GM23338 (cell line): ENCODE measurements around the gene MAP7D3. TPM values are rescaled to one million over a fixed set of nuclear protein-coding genes. Genes with fewer than 3 reads are reported as not detected.

ENCODE experiments used
- ATAC-seq: fragments of 200-7000 bp; cut with Tn5 transposase; 3 replicates; pipeline ENCODE4 v1.9.1; 2020
- DNase-seq: peaks from one replicate; pipeline ENCODE4 v3.0.0-alpha.2; 2015; ENCODE audit warnings: low spot score
- H2AFZ ChIP-seq: fragments of 200-600 bp; sonication (generic); 2 replicates; pipeline ENCODE4 v1.8.0; 2016; ENCODE audit warnings: antibody characterized with exemption, mild to moderate bottlenecking, moderate library complexity
- H3F3A ChIP-seq: fragments of 200-600 bp; sonication (generic); replicated peaks from 2 replicates; pipeline ENCODE4 v1.8.0; 2017; ENCODE audit warnings: antibody characterized with exemption, mixed run types, low read depth
- H3K27ac ChIP-seq: fragments of 200-600 bp; sonication (generic); 2 replicates; pipeline ENCODE4 v1.6.1; 2016; ENCODE audit warnings: low read depth
- H3K27me3 ChIP-seq: fragments of 200-600 bp; sonication (generic); 2 replicates; pipeline ENCODE4 v1.8.0; 2016; ENCODE audit warnings: mild to moderate bottlenecking, mixed run types, moderate library complexity; ENCODE audit not compliant: insufficient read depth
- H3K36me3 ChIP-seq: fragments of 200-600 bp; sonication (generic); 2 replicates; pipeline ENCODE4 v1.8.0; 2016; ENCODE audit warnings: mild to moderate bottlenecking; ENCODE audit not compliant: insufficient read depth
- H3K4me1 ChIP-seq: fragments of 200-600 bp; sonication (generic); 2 replicates; pipeline ENCODE4 v1.8.0; 2016; ENCODE audit warnings: mild to moderate bottlenecking, moderate library complexity; ENCODE audit not compliant: insufficient read depth
- H3K4me2 ChIP-seq: fragments of 200-600 bp; sonication (generic); 2 replicates; pipeline ENCODE4 v1.7.1; 2017; ENCODE audit warnings: mixed run types
- H3K4me3 ChIP-seq: fragments of 200-600 bp; sonication (generic); 2 replicates; pipeline ENCODE4 v1.6.1; 2016; ENCODE audit warnings: mixed run types
- H3K79me2 ChIP-seq: fragments of 200-600 bp; sonication (generic); replicated peaks from 2 replicates; pipeline ENCODE4 v1.8.0; 2017; ENCODE audit warnings: mild to moderate bottlenecking; ENCODE audit not compliant: insufficient read depth
- H3K9me2 ChIP-seq: fragments of 200-600 bp; sonication (generic); 2 replicates; pipeline ENCODE4 v1.8.0; 2017; ENCODE audit not compliant: insufficient read depth
- H4K20me1 ChIP-seq: fragments of 200-600 bp; sonication (generic); replicated peaks from 2 replicates; pipeline ENCODE4 v1.8.0; 2017; ENCODE audit warnings: mild to moderate bottlenecking; ENCODE audit not compliant: insufficient read depth
- H3K27ac Mint-ChIP-seq: 2 replicates; pipeline ENCODE4 v1.8.0; 2020; ENCODE audit warnings: inconsistent platforms, mild to moderate bottlenecking, moderate library complexity, mixed read lengths
- H3K27me3 Mint-ChIP-seq: 3 replicates; pipeline ENCODE4 v1.8.0; 2022; ENCODE audit warnings: low read depth, mild to moderate bottlenecking, moderate library complexity, mixed read lengths, inconsistent platforms; ENCODE audit not compliant: insufficient read depth, poor library complexity
- H3K36me3 Mint-ChIP-seq: 3 replicates; pipeline ENCODE4 v1.8.0; 2021; ENCODE audit warnings: low read depth, mild to moderate bottlenecking, inconsistent platforms, moderate library complexity, mixed read lengths
- H3K4me1 Mint-ChIP-seq: 3 replicates; pipeline ENCODE4 v1.8.0; 2020; ENCODE audit warnings: mild to moderate bottlenecking, inconsistent platforms, mixed read lengths
- H3K4me3 Mint-ChIP-seq: 3 replicates; pipeline ENCODE4 v1.8.0; 2021; ENCODE audit warnings: moderate library complexity, mild to moderate bottlenecking, inconsistent platforms, mixed read lengths
- H3K9me3 Mint-ChIP-seq: 3 replicates; pipeline ENCODE4 v1.8.0; 2020; ENCODE audit warnings: moderate library complexity, mild to moderate bottlenecking, inconsistent platforms, mixed read lengths
- CREB1 ChIP-seq: fragments of 250-450 bp; sonication (Bioruptor Pico); IDR thresholded peaks from 2 replicates; pipeline ENCODE4 v1.5.0; 2020; ENCODE audit warnings: low read depth, mild to moderate bottlenecking, moderate library complexity
- EZH2 ChIP-seq: fragments of 200-600 bp; sonication (generic); IDR thresholded peaks from one replicate; pipeline ENCODE4 v1.8.0; 2017; ENCODE audit warnings: antibody characterized with exemption, mild to moderate bottlenecking, low read depth; ENCODE audit not compliant: unreplicated experiment
- EZH2phosphoT487 ChIP-seq: fragments of 200-600 bp; sonication (generic); IDR thresholded peaks from one replicate; pipeline ENCODE4 v1.8.1; 2018; ENCODE audit warnings: antibody characterized with exemption; ENCODE audit not compliant: unreplicated experiment
- JUNB ChIP-seq: IDR thresholded peaks from one replicate; pipeline ENCODE4 v1.6.1; 2016; ENCODE audit warnings: antibody characterized with exemption; ENCODE audit not compliant: unreplicated experiment
- NANOG ChIP-seq: IDR thresholded peaks from 2 replicates; pipeline ENCODE4 v1.6.1; 2016; ENCODE audit warnings: antibody characterized with exemption, borderline replicate concordance
- POLR2AphosphoS5 ChIP-seq: IDR thresholded peaks from 2 replicates; pipeline ENCODE4 v1.6.1; 2016; ENCODE audit warnings: antibody characterized with exemption, low read depth
- STAT1 ChIP-seq: IDR thresholded peaks from one replicate; pipeline ENCODE4 v1.6.1; 2016; ENCODE audit warnings: antibody characterized with exemption; ENCODE audit not compliant: unreplicated experiment
- ZNF114 ChIP-seq: fragments of 250-450 bp; sonication (Bioruptor Pico); IDR thresholded peaks from 2 replicates; pipeline ENCODE4 v1.5.0; 2020; ENCODE audit warnings: mild to moderate bottlenecking, moderate library complexity
- ZNF331 ChIP-seq: fragments of 250-450 bp; sonication (Bioruptor Pico); IDR thresholded peaks from 2 replicates; pipeline ENCODE4 v1.5.0; 2020; ENCODE audit warnings: low read depth, mild to moderate bottlenecking, moderate library complexity
- polyA plus RNA-seq: library from polyadenylated mRNA; unstranded; fragments of >200 nt; fragmentation: Nextera tagmentation; extraction: Ambion mirVana; gene quantifications from 2 replicates; pipeline ENCODE4 v1.2.1, GENCODE V29; 2016
- total RNA-seq: library from RNA; depleted of rRNA; stranded (reverse); fragments of >200 nt; shearing (Covaris generic); gene quantifications from 2 replicates; pipeline ENCODE4 v1.2.3, GENCODE V29; 2014
- TF ChIP-seq, protein P1 (sequence below): IDR thresholded peaks from one replicate; pipeline ENCODE4 v1.6.1; 2018; ENCODE audit warnings: antibody characterized with exemption; ENCODE audit not compliant: unreplicated experiment
- TF ChIP-seq, protein P2 (sequence below), 2 experiments: fragments of 200-600 bp in 1 of 2; sonication (generic) in 1 of 2; conservative IDR thresholded peaks; 2 replicates each; pipeline versions ENCODE4 v1.5.1 to v1.6.1; 2016 to 2017; ENCODE audit warnings: antibody characterized with exemption in 2 of 2, low read depth in 2 of 2, mild to moderate bottlenecking in 2 of 2, moderate library complexity in 1 of 2
- TF ChIP-seq, protein P3 (sequence below): IDR thresholded peaks from 2 replicates; pipeline ENCODE4 v1.6.1; 2016; ENCODE audit warnings: antibody characterized with exemption
- TF ChIP-seq, protein P4 (sequence below): fragments of 250-450 bp; sonication (Bioruptor Pico); IDR thresholded peaks from 2 replicates; pipeline ENCODE4 v1.5.0; 2020; ENCODE audit warnings: mild to moderate bottlenecking, moderate library complexity

The MAP7D3 gene
- total and polyA plus RNA-seq, 2 experiments from 2014 or later = 14.5 to 33.4 TPM

DNA sequence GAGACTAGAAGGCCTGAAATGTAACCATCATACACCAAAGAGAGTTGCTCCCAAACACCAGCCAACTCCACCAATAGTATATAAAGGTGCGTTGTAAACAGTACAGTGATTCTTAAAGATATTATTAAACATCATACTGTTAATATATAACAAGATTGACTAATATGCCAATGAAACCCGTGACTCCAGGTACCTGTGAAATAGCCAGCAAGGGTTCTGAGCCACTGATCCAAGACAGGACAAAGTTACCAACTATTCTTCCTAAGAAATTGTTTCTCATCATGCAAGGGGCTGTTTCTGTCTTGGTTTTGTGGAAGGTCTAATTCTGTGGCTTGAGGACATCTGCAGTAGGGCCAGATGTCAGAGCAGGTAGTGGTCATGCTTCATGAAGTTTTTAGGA, 56.7 kb downstream of the MAP7D3 start:
- TF ChIP-seq CREB1 (CRISPR knock-in tag) = no peak
- TF ChIP-seq EZH2 = no peak
- no peak for TF ChIP-seq STAT1
- TF ChIP-seq ZNF331 = no peak
- no peak for TF ChIP-seq NANOG
- no peak for TF ChIP-seq JUNB
- no peak for TF ChIP-seq POLR2AphosphoS5
- TF ChIP-seq, protein P1, sequence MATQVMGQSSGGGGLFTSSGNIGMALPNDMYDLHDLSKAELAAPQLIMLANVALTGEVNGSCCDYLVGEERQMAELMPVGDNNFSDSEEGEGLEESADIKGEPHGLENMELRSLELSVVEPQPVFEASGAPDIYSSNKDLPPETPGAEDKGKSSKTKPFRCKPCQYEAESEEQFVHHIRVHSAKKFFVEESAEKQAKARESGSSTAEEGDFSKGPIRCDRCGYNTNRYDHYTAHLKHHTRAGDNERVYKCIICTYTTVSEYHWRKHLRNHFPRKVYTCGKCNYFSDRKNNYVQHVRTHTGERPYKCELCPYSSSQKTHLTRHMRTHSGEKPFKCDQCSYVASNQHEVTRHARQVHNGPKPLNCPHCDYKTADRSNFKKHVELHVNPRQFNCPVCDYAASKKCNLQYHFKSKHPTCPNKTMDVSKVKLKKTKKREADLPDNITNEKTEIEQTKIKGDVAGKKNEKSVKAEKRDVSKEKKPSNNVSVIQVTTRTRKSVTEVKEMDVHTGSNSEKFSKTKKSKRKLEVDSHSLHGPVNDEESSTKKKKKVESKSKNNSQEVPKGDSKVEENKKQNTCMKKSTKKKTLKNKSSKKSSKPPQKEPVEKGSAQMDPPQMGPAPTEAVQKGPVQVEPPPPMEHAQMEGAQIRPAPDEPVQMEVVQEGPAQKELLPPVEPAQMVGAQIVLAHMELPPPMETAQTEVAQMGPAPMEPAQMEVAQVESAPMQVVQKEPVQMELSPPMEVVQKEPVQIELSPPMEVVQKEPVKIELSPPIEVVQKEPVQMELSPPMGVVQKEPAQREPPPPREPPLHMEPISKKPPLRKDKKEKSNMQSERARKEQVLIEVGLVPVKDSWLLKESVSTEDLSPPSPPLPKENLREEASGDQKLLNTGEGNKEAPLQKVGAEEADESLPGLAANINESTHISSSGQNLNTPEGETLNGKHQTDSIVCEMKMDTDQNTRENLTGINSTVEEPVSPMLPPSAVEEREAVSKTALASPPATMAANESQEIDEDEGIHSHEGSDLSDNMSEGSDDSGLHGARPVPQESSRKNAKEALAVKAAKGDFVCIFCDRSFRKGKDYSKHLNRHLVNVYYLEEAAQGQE = no peak
- TF ChIP-seq, protein P2, sequence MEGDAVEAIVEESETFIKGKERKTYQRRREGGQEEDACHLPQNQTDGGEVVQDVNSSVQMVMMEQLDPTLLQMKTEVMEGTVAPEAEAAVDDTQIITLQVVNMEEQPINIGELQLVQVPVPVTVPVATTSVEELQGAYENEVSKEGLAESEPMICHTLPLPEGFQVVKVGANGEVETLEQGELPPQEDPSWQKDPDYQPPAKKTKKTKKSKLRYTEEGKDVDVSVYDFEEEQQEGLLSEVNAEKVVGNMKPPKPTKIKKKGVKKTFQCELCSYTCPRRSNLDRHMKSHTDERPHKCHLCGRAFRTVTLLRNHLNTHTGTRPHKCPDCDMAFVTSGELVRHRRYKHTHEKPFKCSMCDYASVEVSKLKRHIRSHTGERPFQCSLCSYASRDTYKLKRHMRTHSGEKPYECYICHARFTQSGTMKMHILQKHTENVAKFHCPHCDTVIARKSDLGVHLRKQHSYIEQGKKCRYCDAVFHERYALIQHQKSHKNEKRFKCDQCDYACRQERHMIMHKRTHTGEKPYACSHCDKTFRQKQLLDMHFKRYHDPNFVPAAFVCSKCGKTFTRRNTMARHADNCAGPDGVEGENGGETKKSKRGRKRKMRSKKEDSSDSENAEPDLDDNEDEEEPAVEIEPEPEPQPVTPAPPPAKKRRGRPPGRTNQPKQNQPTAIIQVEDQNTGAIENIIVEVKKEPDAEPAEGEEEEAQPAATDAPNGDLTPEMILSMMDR (conservative IDR thresholded peaks at IDR 0.05; ENCODE audit: low read depth in 2 of 2) = no peak
- TF ChIP-seq ZNF114 (CRISPR knock-in tag) = no peak
- TF ChIP-seq, protein P3, sequence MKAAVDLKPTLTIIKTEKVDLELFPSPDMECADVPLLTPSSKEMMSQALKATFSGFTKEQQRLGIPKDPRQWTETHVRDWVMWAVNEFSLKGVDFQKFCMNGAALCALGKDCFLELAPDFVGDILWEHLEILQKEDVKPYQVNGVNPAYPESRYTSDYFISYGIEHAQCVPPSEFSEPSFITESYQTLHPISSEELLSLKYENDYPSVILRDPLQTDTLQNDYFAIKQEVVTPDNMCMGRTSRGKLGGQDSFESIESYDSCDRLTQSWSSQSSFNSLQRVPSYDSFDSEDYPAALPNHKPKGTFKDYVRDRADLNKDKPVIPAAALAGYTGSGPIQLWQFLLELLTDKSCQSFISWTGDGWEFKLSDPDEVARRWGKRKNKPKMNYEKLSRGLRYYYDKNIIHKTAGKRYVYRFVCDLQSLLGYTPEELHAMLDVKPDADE = no peak
- TF ChIP-seq, protein P4, sequence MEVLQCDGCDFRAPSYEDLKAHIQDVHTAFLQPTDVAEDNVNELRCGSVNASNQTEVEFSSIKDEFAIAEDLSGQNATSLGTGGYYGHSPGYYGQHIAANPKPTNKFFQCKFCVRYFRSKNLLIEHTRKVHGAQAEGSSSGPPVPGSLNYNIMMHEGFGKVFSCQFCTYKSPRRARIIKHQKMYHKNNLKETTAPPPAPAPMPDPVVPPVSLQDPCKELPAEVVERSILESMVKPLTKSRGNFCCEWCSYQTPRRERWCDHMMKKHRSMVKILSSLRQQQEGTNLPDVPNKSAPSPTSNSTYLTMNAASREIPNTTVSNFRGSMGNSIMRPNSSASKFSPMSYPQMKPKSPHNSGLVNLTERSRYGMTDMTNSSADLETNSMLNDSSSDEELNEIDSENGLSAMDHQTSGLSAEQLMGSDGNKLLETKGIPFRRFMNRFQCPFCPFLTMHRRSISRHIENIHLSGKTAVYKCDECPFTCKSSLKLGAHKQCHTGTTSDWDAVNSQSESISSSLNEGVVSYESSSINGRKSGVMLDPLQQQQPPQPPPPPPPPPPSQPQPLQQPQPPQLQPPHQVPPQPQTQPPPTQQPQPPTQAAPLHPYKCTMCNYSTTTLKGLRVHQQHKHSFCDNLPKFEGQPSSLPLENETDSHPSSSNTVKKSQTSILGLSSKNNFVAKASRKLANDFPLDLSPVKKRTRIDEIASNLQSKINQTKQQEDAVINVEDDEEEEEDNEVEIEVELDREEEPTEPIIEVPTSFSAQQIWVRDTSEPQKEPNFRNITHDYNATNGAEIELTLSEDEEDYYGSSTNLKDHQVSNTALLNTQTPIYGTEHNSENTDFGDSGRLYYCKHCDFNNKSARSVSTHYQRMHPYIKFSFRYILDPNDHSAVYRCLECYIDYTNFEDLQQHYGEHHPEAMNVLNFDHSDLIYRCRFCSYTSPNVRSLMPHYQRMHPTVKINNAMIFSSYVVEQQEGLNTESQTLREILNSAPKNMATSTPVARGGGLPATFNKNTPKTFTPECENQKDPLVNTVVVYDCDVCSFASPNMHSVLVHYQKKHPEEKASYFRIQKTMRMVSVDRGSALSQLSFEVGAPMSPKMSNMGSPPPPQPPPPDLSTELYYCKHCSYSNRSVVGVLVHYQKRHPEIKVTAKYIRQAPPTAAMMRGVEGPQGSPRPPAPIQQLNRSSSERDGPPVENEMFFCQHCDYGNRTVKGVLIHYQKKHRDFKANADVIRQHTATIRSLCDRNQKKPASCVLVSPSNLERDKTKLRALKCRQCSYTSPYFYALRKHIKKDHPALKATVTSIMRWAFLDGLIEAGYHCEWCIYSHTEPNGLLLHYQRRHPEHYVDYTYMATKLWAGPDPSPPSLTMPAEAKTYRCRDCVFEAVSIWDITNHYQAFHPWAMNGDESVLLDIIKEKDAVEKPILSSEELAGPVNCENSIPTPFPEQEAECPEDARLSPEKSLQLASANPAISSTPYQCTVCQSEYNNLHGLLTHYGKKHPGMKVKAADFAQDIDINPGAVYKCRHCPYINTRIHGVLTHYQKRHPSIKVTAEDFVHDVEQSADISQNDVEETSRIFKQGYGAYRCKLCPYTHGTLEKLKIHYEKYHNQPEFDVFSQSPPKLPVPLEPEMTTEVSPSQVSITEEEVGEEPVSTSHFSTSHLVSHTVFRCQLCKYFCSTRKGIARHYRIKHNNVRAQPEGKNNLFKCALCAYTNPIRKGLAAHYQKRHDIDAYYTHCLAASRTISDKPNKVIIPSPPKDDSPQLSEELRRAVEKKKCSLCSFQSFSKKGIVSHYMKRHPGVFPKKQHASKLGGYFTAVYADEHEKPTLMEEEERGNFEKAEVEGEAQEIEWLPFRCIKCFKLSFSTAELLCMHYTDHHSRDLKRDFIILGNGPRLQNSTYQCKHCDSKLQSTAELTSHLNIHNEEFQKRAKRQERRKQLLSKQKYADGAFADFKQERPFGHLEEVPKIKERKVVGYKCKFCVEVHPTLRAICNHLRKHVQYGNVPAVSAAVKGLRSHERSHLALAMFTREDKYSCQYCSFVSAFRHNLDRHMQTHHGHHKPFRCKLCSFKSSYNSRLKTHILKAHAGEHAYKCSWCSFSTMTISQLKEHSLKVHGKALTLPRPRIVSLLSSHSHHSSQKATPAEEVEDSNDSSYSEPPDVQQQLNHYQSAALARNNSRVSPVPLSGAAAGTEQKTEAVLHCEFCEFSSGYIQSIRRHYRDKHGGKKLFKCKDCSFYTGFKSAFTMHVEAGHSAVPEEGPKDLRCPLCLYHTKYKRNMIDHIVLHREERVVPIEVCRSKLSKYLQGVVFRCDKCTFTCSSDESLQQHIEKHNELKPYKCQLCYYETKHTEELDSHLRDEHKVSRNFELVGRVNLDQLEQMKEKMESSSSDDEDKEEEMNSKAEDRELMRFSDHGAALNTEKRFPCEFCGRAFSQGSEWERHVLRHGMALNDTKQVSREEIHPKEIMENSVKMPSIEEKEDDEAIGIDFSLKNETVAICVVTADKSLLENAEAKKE (CRISPR knock-in tag) = no peak
- no peak for TF ChIP-seq EZH2phosphoT487
- ATAC-seq = no peak

More for the DNA sequence above, 56.7 kb downstream of the MAP7D3 start:
- Histone ChIP-seq H2AFZ (no peak overlapping the region), H3K27me3 (no peaks in the 10 kb centered on the region), H3K36me3 (no peaks in the 10 kb centered on the region), H3K4me1 (no peaks in the 10 kb centered on the region; the same call in 1 of the 2 replicates), H3K9me2 (no peaks in the 10 kb centered on the region), H3K4me3 (no peak overlapping the region), H3K27ac (no peak overlapping the region), H4K20me1 (no peaks in the 10 kb centered on the region), H3F3A (no peaks in the 10 kb centered on the region), H3K79me2 (no peaks in the 10 kb centered on the region), H3K4me2 (no peak overlapping the region)
- no peaks in the 10 kb centered on the region for H3K9me3 Mint-ChIP-seq
- H3K4me1 Mint-ChIP-seq = peaks cover 9% of the 10 kb centered on the region; the same call in 2 of the 3 replicates
- no peak overlapping the region for H3K27ac Mint-ChIP-seq
- no peaks in the 10 kb centered on the region for H3K27me3 Mint-ChIP-seq
- H3K4me3 Mint-ChIP-seq = no peak overlapping the region
- no peaks in the 10 kb centered on the region for H3K36me3 Mint-ChIP-seq
- DNase-seq = no peak
